ENCODE data around the gene XPO4. TPM values are rescaled to one million over a fixed set of nuclear protein-coding genes. Genes with fewer than 3 reads are reported as not detected.

The XPO4 gene
- total RNA-seq, 1 donor from 2014 or later: 19.9 TPM

GRCh38 chr13:20779405-20779804 lies 123.1 kb downstream of the XPO4 start:
- Mint-ChIP-seq H3K4me1 (ENCODE audit: low read depth, unreplicated experiment) (no peaks in the 10 kb centered on the region), H3K36me3 (ENCODE audit: low read depth, unreplicated experiment) (peaks cover 7% of the 10 kb centered on the region), H3K27me3 (ENCODE audit: low read depth, unreplicated experiment) (no peaks in the 10 kb centered on the region), H3K9me3 (ENCODE audit: unreplicated experiment) (no peaks in the 10 kb centered on the region), H3K27ac (ENCODE audit: unreplicated experiment) (no peak overlapping the region), H3K4me3 (ENCODE audit: unreplicated experiment) (no peak overlapping the region)
- no peaks in the 10 kb centered on the region for H3K79me2 ChIP-seq (ENCODE audit: insufficient read depth, low read length)
- DNase-seq (ENCODE audit: low read depth) (no peak), FAIRE-seq (no peak)
- H3K9ac ChIP-seq (ENCODE audit: low read length): no peak overlapping the region
- no peaks in the 10 kb centered on the region for H3K27me3 ChIP-seq (ENCODE audit: insufficient read depth, low read length)
- H3K4me2 ChIP-seq (ENCODE audit: low read length): no peak overlapping the region
- no peak overlapping the region for H2AFZ ChIP-seq (ENCODE audit: low read depth, low read length)
- no peak overlapping the region for H3K4me3 ChIP-seq (ENCODE audit: insufficient read depth, low read depth, low read length)
- H3K4me1 ChIP-seq (ENCODE audit: insufficient read depth, low read length): no peaks in the 10 kb centered on the region
- TF ChIP-seq EZH2 (IDR thresholded peaks at IDR 0.05; ENCODE audit: insufficient read depth, low read length) (no peak), CTCF (IDR thresholded peaks at IDR 0.05; ENCODE audit: insufficient read depth, low read depth, low read length) (no peak)
- H3K27ac ChIP-seq (ENCODE audit: low read depth, low read length): no peak overlapping the region
- peaks cover 10% of the 10 kb centered on the region for H3K36me3 ChIP-seq (ENCODE audit: insufficient read depth, low read length)
- no peaks in the 10 kb centered on the region for H3K9me3 ChIP-seq (ENCODE audit: insufficient read depth, low read depth, low read length)
- H4K20me1 ChIP-seq (ENCODE audit: insufficient read depth, low read length): no peaks in the 10 kb centered on the region

GRCh38 chr13:20778311-20778710 lies 124.2 kb downstream of the XPO4 start:
- Mint-ChIP-seq H3K4me3 (ENCODE audit: unreplicated experiment) (no peak overlapping the region), H3K36me3 (ENCODE audit: low read depth, unreplicated experiment) (peaks cover 3% of the 10 kb centered on the region)

More at GRCh38 chr13:20778311-20778710, 124.2 kb downstream of the XPO4 start:
- no peaks in the 10 kb centered on the region for H3K4me1 ChIP-seq (ENCODE audit: insufficient read depth, low read length)
- H3K9ac ChIP-seq (ENCODE audit: low read length): no peak overlapping the region
- H3K9me3 Mint-ChIP-seq (ENCODE audit: unreplicated experiment): no peaks in the 10 kb centered on the region
- no peak for DNase-seq (ENCODE audit: low read depth)
- no peak overlapping the region for H2AFZ ChIP-seq (ENCODE audit: low read depth, low read length)
- H3K27me3 ChIP-seq (ENCODE audit: insufficient read depth, low read length): no peaks in the 10 kb centered on the region
- H3K9me3 ChIP-seq (ENCODE audit: insufficient read depth, low read depth, low read length): no peaks in the 10 kb centered on the region
- peaks cover 2% of the 10 kb centered on the region for H3K79me2 ChIP-seq (ENCODE audit: insufficient read depth, low read length)
- no peaks in the 10 kb centered on the region for H4K20me1 ChIP-seq (ENCODE audit: insufficient read depth, low read length)
- no peak overlapping the region for H3K27ac ChIP-seq (ENCODE audit: low read depth, low read length)
- no peak overlapping the region for H3K4me3 ChIP-seq (ENCODE audit: insufficient read depth, low read depth, low read length)
- no peak overlapping the region for H3K4me2 ChIP-seq (ENCODE audit: low read length)
- H3K27ac Mint-ChIP-seq (ENCODE audit: unreplicated experiment): no peak overlapping the region
- no peak for TF ChIP-seq EZH2 (IDR thresholded peaks at IDR 0.05; ENCODE audit: insufficient read depth, low read length)
- no peak for TF ChIP-seq CTCF (IDR thresholded peaks at IDR 0.05; ENCODE audit: insufficient read depth, low read depth, low read length)
- peaks cover 10% of the 10 kb centered on the region for H3K36me3 ChIP-seq (ENCODE audit: insufficient read depth, low read length)
- no peaks in the 10 kb centered on the region for H3K27me3 Mint-ChIP-seq (ENCODE audit: low read depth, unreplicated experiment)
- no peak for FAIRE-seq
- H3K4me1 Mint-ChIP-seq (ENCODE audit: low read depth, unreplicated experiment): no peaks in the 10 kb centered on the region
